ENCODE data around the gene VASH2.

The VASH2 gene

GRCh38 chr1:213035573-213035972 lies 85.2 kb downstream of the VASH2 start:
- DNase-seq (ENCODE audit: low read depth in 2 of 2) = no peak
